ENCODE data around the gene COBL. TPM values are rescaled to one million over a fixed set of nuclear protein-coding genes. Genes with fewer than 3 reads are reported as not detected.

Gene COBL
- total RNA-seq, 1 donor from 2014 or later: 6.3 TPM

- Mint-ChIP-seq H3K27ac (no peak overlapping the region), H3K36me3 (no peaks in the 10 kb centered on the region), H3K4me1 (peaks cover 10% of the 10 kb centered on the region), H3K9me3 (no peaks in the 10 kb centered on the region), H3K4me3 (no peak overlapping the region), H3K27me3 (ENCODE audit: insufficient read depth, low read depth) (no peaks in the 10 kb centered on the region)
- Histone ChIP-seq H3F3A (ENCODE audit: low read depth) (no peaks in the 10 kb centered on the region), H2AFZ (replicated peaks) (no peak overlapping the region), H4K20me1 (ENCODE audit: low read depth) (no peaks in the 10 kb centered on the region), H3K9ac (no peak overlapping the region), H3K4me1 (peaks cover 8% of the 10 kb centered on the region), H3K27me3 (no peaks in the 10 kb centered on the region), H3K27ac (no peak overlapping the region), H3K4me2 (no peak overlapping the region), H3K79me2 (ENCODE audit: low read depth) (no peaks in the 10 kb centered on the region), H3K4me3 (no peak overlapping the region), H3K9me3 (ENCODE audit: low read depth) (no peaks in the 10 kb centered on the region), H3K36me3 (no peaks in the 10 kb centered on the region)
- TF ChIP-seq EZH2 (IDR thresholded peaks at IDR 0.05): no peak
- no peak for TF ChIP-seq CTCF (IDR thresholded peaks at IDR 0.05)
- no peak for TF ChIP-seq EZH2phosphoT487 (IDR thresholded peaks at IDR 0.05)
- DNase-seq (ENCODE audit: low spot score): no peak
Measured at GRCh38 chr7:51180092-51180491, 136.5 kb downstream of the COBL start.

GRCh38 chr7:51175992-51176388 is 140.6 kb downstream of the COBL start:
- H3K4me1 Mint-ChIP-seq: peaks cover 7% of the 10 kb centered on the region
- H3K9me3 Mint-ChIP-seq: no peaks in the 10 kb centered on the region
- Histone ChIP-seq H3K27ac (no peak overlapping the region), H4K20me1 (ENCODE audit: low read depth) (no peaks in the 10 kb centered on the region), H3K4me1 (peaks cover 8% of the 10 kb centered on the region), H3K36me3 (no peaks in the 10 kb centered on the region), H2AFZ (replicated peaks) (peak overlapping the region; percentile 78), H3K4me3 (no peak overlapping the region), H3K9ac (no peak overlapping the region), H3F3A (ENCODE audit: low read depth) (no peaks in the 10 kb centered on the region), H3K9me3 (ENCODE audit: low read depth) (no peaks in the 10 kb centered on the region), H3K27me3 (no peaks in the 10 kb centered on the region), H3K4me2 (peak overlapping the region; percentile 33), H3K79me2 (ENCODE audit: low read depth) (no peaks in the 10 kb centered on the region)
- H3K4me3 Mint-ChIP-seq: no peak overlapping the region
- no peaks in the 10 kb centered on the region for H3K36me3 Mint-ChIP-seq
- DNase-seq (ENCODE audit: low spot score): no peak
- no peak overlapping the region for H3K27ac Mint-ChIP-seq
- H3K27me3 Mint-ChIP-seq (ENCODE audit: insufficient read depth, low read depth): no peaks in the 10 kb centered on the region
- no peak for TF ChIP-seq EZH2phosphoT487 (IDR thresholded peaks at IDR 0.05)
- TF ChIP-seq EZH2 (IDR thresholded peaks at IDR 0.05): no peak
- TF ChIP-seq CTCF (IDR thresholded peaks at IDR 0.05): no peak

GRCh38 chr7:51175316-51175991 is 141.2 kb downstream of the COBL start:
- Mint-ChIP-seq H3K4me1 (peaks cover 7% of the 10 kb centered on the region), H3K27me3 (ENCODE audit: insufficient read depth, low read depth) (no peaks in the 10 kb centered on the region), H3K9me3 (no peaks in the 10 kb centered on the region), H3K27ac (no peak overlapping the region), H3K4me3 (no peak overlapping the region), H3K36me3 (no peaks in the 10 kb centered on the region)
- TF ChIP-seq EZH2 (IDR thresholded peaks at IDR 0.05): no peak
- no peak for TF ChIP-seq CTCF (IDR thresholded peaks at IDR 0.05)
- no peak for TF ChIP-seq EZH2phosphoT487 (IDR thresholded peaks at IDR 0.05)
- H3K27me3 ChIP-seq: no peaks in the 10 kb centered on the region
- H3K4me2 ChIP-seq: peak overlapping the region; percentile 33
- H3K79me2 ChIP-seq (ENCODE audit: low read depth): no peaks in the 10 kb centered on the region
- no peak overlapping the region for H3K4me3 ChIP-seq
- no peaks in the 10 kb centered on the region for H4K20me1 ChIP-seq (ENCODE audit: low read depth)
- no peaks in the 10 kb centered on the region for H3K36me3 ChIP-seq
- peak overlapping the region; percentile 78 for H2AFZ ChIP-seq (replicated peaks)
- H3K9me3 ChIP-seq (ENCODE audit: low read depth): no peaks in the 10 kb centered on the region
- no peak overlapping the region for H3K9ac ChIP-seq
- no peak for DNase-seq (ENCODE audit: low spot score)
- no peak overlapping the region for H3K27ac ChIP-seq
- H3K4me1 ChIP-seq: peaks cover 8% of the 10 kb centered on the region
- no peaks in the 10 kb centered on the region for H3F3A ChIP-seq (ENCODE audit: low read depth)
